ENCODE data around the gene PI4KB. TPM values are rescaled to one million over a fixed set of nuclear protein-coding genes. Genes with fewer than 3 reads are reported as not detected.

PI4KB gene
- total and polyA plus RNA-seq, 2 of the 4 experiments (the other 2 are of a cell fraction), result 82.4 to 94.5 TPM

DNA sequence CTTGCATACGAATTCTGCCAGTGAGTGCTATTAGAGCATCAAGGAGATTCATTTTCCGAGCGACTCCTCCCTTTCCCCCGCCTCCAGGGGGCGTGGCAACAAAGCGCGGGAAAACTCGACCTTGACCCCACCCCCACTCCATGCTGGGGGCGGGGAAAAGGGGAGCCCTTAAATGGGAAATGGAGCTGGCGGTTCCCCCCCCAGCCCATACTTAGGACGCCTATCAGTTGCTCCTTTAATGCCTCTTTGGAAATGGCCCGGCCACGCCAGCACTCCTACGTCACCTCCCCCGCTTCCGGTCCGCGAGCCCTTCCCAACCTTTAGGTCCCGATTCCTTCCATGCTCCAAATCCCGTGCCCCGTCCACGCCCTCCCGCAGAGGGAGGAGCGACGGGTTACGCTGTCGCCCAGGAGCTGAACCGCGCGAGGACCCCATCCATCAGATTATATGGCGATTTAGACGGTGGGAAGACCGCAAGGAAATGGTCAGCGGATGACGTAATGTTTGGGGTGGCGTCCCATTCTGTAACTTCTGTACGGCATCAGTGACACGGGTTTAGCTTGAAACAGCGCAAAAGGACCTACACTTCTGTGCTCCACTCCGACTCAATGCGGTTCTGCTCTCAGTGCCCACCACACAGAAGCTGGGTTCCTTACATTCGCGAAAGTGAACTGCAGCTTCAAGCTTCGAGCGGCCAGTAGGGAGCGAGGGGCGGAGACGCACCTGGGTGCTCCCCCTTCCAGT lies 45.8 kb downstream of the PI4KB start:
- in situ Hi-C loops (cut with MboI; ENCODE audit: low sequenced_read_pairs), result no loop called here
- 0% methylated on average over 11 of the region's 48 CpGs; no CpG with 5 or more reads in 1 of the 2 experiments for WGBS, 2 experiments (ENCODE audit: extremely low coverage in 2 of 2, insufficient read length in 1 of 2)
- peak; percentile 59 for ATAC-seq (ENCODE audit: low read depth)
- TF ChIP-seq SMC3 (IDR thresholded peaks at IDR 0.05; ENCODE audit: low read depth, low read length) (0 out of 2 replicates have a peak, but pooled peaks have one; percentile 2), CHD1 (IDR thresholded peaks at IDR 0.05; ENCODE audit: low read depth, low read length) (no peak; the same call in 1 of the 2 replicates), FOS (IDR thresholded peaks at IDR 0.05; ENCODE audit: low read depth, low read length) (no peak), MAZ (IDR thresholded peaks at IDR 0.05; ENCODE audit: borderline replicate concordance, low read depth, low read length) (peak; percentile 97), RCOR1 (IDR thresholded peaks at IDR 0.05; ENCODE audit: insufficient replicate concordance, low read length) (no peak), POLR2A (IDR thresholded peaks at IDR 0.05; ENCODE audit: low read depth, low read length) (peak; percentile 86), MXI1 (IDR thresholded peaks at IDR 0.05; ENCODE audit: borderline replicate concordance, low read depth, low read length) (peak; percentile 72; the same call in 1 of the 2 replicates), RAD21 (IDR thresholded peaks at IDR 0.05; ENCODE audit: low read length) (no peak; the same call in 1 of the 2 replicates), RFX5 (IDR thresholded peaks at IDR 0.05; ENCODE audit: low read depth, low read length) (no peak), MAFK (IDR thresholded peaks at IDR 0.05; ENCODE audit: low read depth, low read length) (no peak), CEBPB (IDR thresholded peaks at IDR 0.05; ENCODE audit: low read depth, low read length) (peak; percentile 83), NFE2L2 (IDR thresholded peaks at IDR 0.05; ENCODE audit: low read depth, low read length) (no peak)
- TF ChIP-seq, protein P1, sequence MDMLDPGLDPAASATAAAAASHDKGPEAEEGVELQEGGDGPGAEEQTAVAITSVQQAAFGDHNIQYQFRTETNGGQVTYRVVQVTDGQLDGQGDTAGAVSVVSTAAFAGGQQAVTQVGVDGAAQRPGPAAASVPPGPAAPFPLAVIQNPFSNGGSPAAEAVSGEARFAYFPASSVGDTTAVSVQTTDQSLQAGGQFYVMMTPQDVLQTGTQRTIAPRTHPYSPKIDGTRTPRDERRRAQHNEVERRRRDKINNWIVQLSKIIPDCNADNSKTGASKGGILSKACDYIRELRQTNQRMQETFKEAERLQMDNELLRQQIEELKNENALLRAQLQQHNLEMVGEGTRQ (IDR thresholded peaks at IDR 0.05; ENCODE audit: low read depth, low read length), result no peak; the same call in 1 of the 2 replicates
- TF ChIP-seq, protein P2, sequence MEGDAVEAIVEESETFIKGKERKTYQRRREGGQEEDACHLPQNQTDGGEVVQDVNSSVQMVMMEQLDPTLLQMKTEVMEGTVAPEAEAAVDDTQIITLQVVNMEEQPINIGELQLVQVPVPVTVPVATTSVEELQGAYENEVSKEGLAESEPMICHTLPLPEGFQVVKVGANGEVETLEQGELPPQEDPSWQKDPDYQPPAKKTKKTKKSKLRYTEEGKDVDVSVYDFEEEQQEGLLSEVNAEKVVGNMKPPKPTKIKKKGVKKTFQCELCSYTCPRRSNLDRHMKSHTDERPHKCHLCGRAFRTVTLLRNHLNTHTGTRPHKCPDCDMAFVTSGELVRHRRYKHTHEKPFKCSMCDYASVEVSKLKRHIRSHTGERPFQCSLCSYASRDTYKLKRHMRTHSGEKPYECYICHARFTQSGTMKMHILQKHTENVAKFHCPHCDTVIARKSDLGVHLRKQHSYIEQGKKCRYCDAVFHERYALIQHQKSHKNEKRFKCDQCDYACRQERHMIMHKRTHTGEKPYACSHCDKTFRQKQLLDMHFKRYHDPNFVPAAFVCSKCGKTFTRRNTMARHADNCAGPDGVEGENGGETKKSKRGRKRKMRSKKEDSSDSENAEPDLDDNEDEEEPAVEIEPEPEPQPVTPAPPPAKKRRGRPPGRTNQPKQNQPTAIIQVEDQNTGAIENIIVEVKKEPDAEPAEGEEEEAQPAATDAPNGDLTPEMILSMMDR (conservative IDR thresholded peaks at IDR 0.05; ENCODE audit: low read depth, low read length), result peak; percentile 27; the same call in 1 of the 2 replicates

More for the DNA sequence above, 45.8 kb downstream of the PI4KB start:
- H3K4me1 ChIP-seq (ENCODE audit: control insufficient read depth, insufficient read depth, low read length), result peaks cover 5% of the 10 kb centered on the region; the same call in 1 of the 2 replicates
- H3K27ac ChIP-seq (ENCODE audit: insufficient read depth, low read length), result peak overlapping the region; percentile 84
- H3K4ac ChIP-seq (ENCODE audit: low read depth, low read length), result peak overlapping the region; percentile 96
- H3K18ac ChIP-seq (ENCODE audit: low read depth, low read length), result peak overlapping the region; percentile 51
- peak overlapping the region; percentile 63; the same call in 2 of the 3 replicates for H2BK15ac ChIP-seq (ENCODE audit: low read depth, low read length)
- peak overlapping the region; percentile 97 for H2AFZ ChIP-seq (replicated peaks; ENCODE audit: low read length, poor library complexity)
- H3K36me3 ChIP-seq (ENCODE audit: control insufficient read depth, insufficient read depth, low read length), result peaks cover 8% of the 10 kb centered on the region; the same call in 1 of the 2 replicates
- peak overlapping the region; percentile 67 for H3K9ac ChIP-seq (ENCODE audit: low read depth, low read length)
- intact Hi-C loops (cut with micrococcal nuclease), result loop anchor here (1.0 kb wide), 1 partner anchor 85 kb away; no protein-coding TSS in a partner anchor
- peak overlapping the region; percentile 77 for H3K56ac ChIP-seq (ENCODE audit: extremely low read depth, insufficient read depth, low read length)
- BruUV-seq (replicated peaks), result no TSS peak
- DNase-seq, result peak; percentile 97
- peak overlapping the region; percentile 71 for H2BK120ac ChIP-seq (ENCODE audit: low read depth, low read length)
- no peaks in the 10 kb centered on the region for H3K27me3 ChIP-seq (ENCODE audit: control insufficient read depth, insufficient read depth, low read length)
- H2AK5ac ChIP-seq (ENCODE audit: low read depth, low read length), result peak overlapping the region; percentile 56
- no peaks in the 10 kb centered on the region for H3K9me1 ChIP-seq (ENCODE audit: insufficient read depth, low read length)
- peak overlapping the region; percentile 90 for H3K14ac ChIP-seq (replicated peaks; ENCODE audit: low read depth, low read length)
- dilution Hi-C loops (cut with HindIII; ENCODE audit: low sequenced_read_pairs, unreplicated experiment), result no loop called here
- H2BK5ac ChIP-seq (ENCODE audit: low read depth, low read length, poor library complexity, severe bottlenecking), result peak overlapping the region; percentile 89
- CTCF ChIA-PET, result interaction anchor here (0.5 to 1.0 kb wide), 5 partner anchors 26 to 573 kb away, joined by 3 to 5 read pairs (median 4); partner anchors contain the start of gene PSMB4
- peak overlapping the region; percentile 63 for H3K4me2 ChIP-seq (ENCODE audit: low read depth, low read length)
- no peaks in the 10 kb centered on the region for H3K9me3 ChIP-seq (ENCODE audit: control insufficient read depth, insufficient read depth, low read length)
- H3K79me1 ChIP-seq (ENCODE audit: low read depth in 1 of 2, low read length in 2 of 2), result peaks cover 8 to 40% of the 10 kb centered on the region in 2 experiments
- peak overlapping the region; percentile 92 for H3K23ac ChIP-seq (ENCODE audit: low read depth, low read length)
- peak overlapping the region; percentile 56 for H3K4me3 ChIP-seq (ENCODE audit: insufficient read depth, low read depth, low read length)
- H2AK9ac ChIP-seq (replicated peaks; ENCODE audit: low read depth, low read length, poor library complexity), result peak overlapping the region; percentile 93
- H4K8ac ChIP-seq (ENCODE audit: low read depth in 2 of 2, low read length in 2 of 2), result peak overlapping the region; percentile 37 to 93
- peak overlapping the region; percentile 16; the same call in 1 of the 2 replicates for H2BK20ac ChIP-seq (ENCODE audit: low read depth, low read length)
- peak overlapping the region; percentile 90 for H4K91ac ChIP-seq (ENCODE audit: insufficient read depth, low read depth, low read length)
- H4K5ac ChIP-seq (ENCODE audit: low read depth, low read length), result peak overlapping the region; percentile 31
- POLR2A ChIA-PET (ENCODE audit: unreplicated experiment), result interaction anchor here (0.6 to 1.0 kb wide), 3 partner anchors 44 to 117 kb away, joined by 3 to 10 read pairs (median 4); partner anchors contain the start of gene VPS72
- H4K20me1 ChIP-seq (ENCODE audit: insufficient read depth, low read length), result peaks cover 16% of the 10 kb centered on the region; the same call in 1 of the 2 replicates

Data from IMR-90 (cell line).